WTC11 (cell line): ENCODE measurements around the gene LAPTM5. TPM values are rescaled to one million over a fixed set of nuclear protein-coding genes. Genes with fewer than 3 reads are reported as not detected.

ENCODE experiments used
- ATAC-seq: fragments of 200-7000 bp; cut with Tn5 transposase; 2 replicates; pipeline ENCODE4 v1.10.0; 2021; ENCODE audit warnings: mild to moderate bottlenecking, moderate library complexity
- CTCF ChIA-PET: fragments of 300-600 bp; sonication (Branson Sonifier 250); formaldehyde crosslinking; loops from one replicate; lab custom pipeline; 2021; ENCODE audit warnings: antibody characterized with exemption; lab: Charles Lee
- POLR2A ChIA-PET: fragments of 350-600 bp; sonication (Branson Sonifier 250); formaldehyde crosslinking; loops from one replicate; lab custom pipeline; 2021; ENCODE audit warnings: antibody characterized with exemption; lab: Charles Lee
- DNase-seq: peaks from one replicate; pipeline ENCODE4 v3.0.0; 2021; ENCODE audit warnings: low spot score
- H3K27ac Mint-ChIP-seq: 2 replicates; pipeline ENCODE4 v1.8.0; 2021; ENCODE audit warnings: mixed read lengths
- H3K27me3 Mint-ChIP-seq: 2 replicates; pipeline ENCODE4 v1.8.0; 2021; ENCODE audit warnings: low read depth, mild to moderate bottlenecking, moderate library complexity, mixed read lengths
- H3K36me3 Mint-ChIP-seq: 2 replicates; pipeline ENCODE4 v1.8.0; 2021; ENCODE audit warnings: mixed read lengths
- H3K4me1 Mint-ChIP-seq: 2 replicates; pipeline ENCODE4 v1.8.0; 2022; ENCODE audit warnings: mixed read lengths
- H3K4me3 Mint-ChIP-seq: 2 replicates; pipeline ENCODE4 v1.8.0; 2021; ENCODE audit warnings: mild to moderate bottlenecking, moderate library complexity, mixed read lengths
- H3K9me3 Mint-ChIP-seq: 2 replicates; pipeline ENCODE4 v1.8.0; 2021; ENCODE audit warnings: mixed read lengths
- ATF2 ChIP-seq: sonication (generic); formaldehyde crosslinking; IDR thresholded peaks from 2 replicates; pipeline ENCODE4 v1.8.1; 2022; ENCODE audit warnings: low read depth, missing genetic modification reagents, borderline replicate concordance
- CDX4 ChIP-seq: fragments of 250-450 bp; sonication (Bioruptor Pico); IDR thresholded peaks from 2 replicates; pipeline ENCODE4 v1.9.0; 2021; ENCODE audit warnings: moderate library complexity, mild to moderate bottlenecking, inconsistent platforms, borderline replicate concordance
- CREB1 ChIP-seq: sonication (generic); formaldehyde crosslinking; IDR thresholded peaks from 2 replicates; pipeline ENCODE4 v1.8.0; 2023; ENCODE audit warnings: mild to moderate bottlenecking, missing genetic modification reagents
- ETV6 ChIP-seq: sonication (generic); formaldehyde crosslinking; IDR thresholded peaks from 2 replicates; pipeline ENCODE4 v1.8.1; 2022; ENCODE audit warnings: mild to moderate bottlenecking, missing genetic modification reagents
- JAZF1 ChIP-seq: fragments of 250-450 bp; sonication (Bioruptor Pico); IDR thresholded peaks from 2 replicates; pipeline ENCODE4 v1.9.0; 2021; ENCODE audit warnings: moderate library complexity, mild to moderate bottlenecking, inconsistent platforms
- JUN ChIP-seq: sonication (generic); formaldehyde crosslinking; IDR thresholded peaks from 2 replicates; pipeline ENCODE4 v1.8.0; 2023; ENCODE audit warnings: mild to moderate bottlenecking, missing genetic modification reagents
- MXD4 ChIP-seq: fragments of 250-450 bp; sonication (Bioruptor Pico); IDR thresholded peaks from 2 replicates; pipeline ENCODE4 v1.8.0; 2021; ENCODE audit warnings: mild to moderate bottlenecking, moderate library complexity, borderline replicate concordance
- MYBL2 ChIP-seq: sonication (generic); formaldehyde crosslinking; IDR thresholded peaks from 2 replicates; pipeline ENCODE4 v1.8.1; 2023; ENCODE audit warnings: mild to moderate bottlenecking, moderate library complexity, missing genetic modification reagents
- NFE2L1 ChIP-seq: sonication (generic); formaldehyde crosslinking; IDR thresholded peaks from 2 replicates; pipeline ENCODE4 v1.8.1; 2023; ENCODE audit warnings: missing genetic modification reagents
- PREB ChIP-seq: sonication (generic); formaldehyde crosslinking; IDR thresholded peaks from 2 replicates; pipeline ENCODE4 v1.8.1; 2022; ENCODE audit warnings: mild to moderate bottlenecking, missing genetic modification reagents, moderate library complexity, borderline replicate concordance
- SMAD4 ChIP-seq: sonication (generic); formaldehyde crosslinking; IDR thresholded peaks from 2 replicates; pipeline ENCODE4 v1.8.0; 2022; ENCODE audit warnings: mild to moderate bottlenecking, missing genetic modification reagents
- TEAD4 ChIP-seq: sonication (generic); formaldehyde crosslinking; IDR thresholded peaks from 2 replicates; pipeline ENCODE4 v1.8.0; 2022; ENCODE audit warnings: mild to moderate bottlenecking, missing genetic modification reagents
- TP53 ChIP-seq: sonication (generic); formaldehyde crosslinking; IDR thresholded peaks from 2 replicates; pipeline ENCODE4 v1.8.1; 2023; ENCODE audit warnings: mild to moderate bottlenecking, missing genetic modification reagents
- USF1 ChIP-seq: sonication (generic); formaldehyde crosslinking; IDR thresholded peaks from 2 replicates; pipeline ENCODE4 v1.8.0; 2022; ENCODE audit warnings: mild to moderate bottlenecking, missing genetic modification reagents
- ZNF121 ChIP-seq: sonication (generic); formaldehyde crosslinking; IDR thresholded peaks from 2 replicates; pipeline ENCODE4 v1.8.0; 2023; ENCODE audit warnings: missing genetic modification reagents
- ZNF138 ChIP-seq: sonication (generic); formaldehyde crosslinking; conservative IDR thresholded peaks from 2 replicates; pipeline ENCODE4 v1.8.1; 2022; ENCODE audit warnings: mild to moderate bottlenecking, moderate library complexity, missing genetic modification reagents
- ZNF232 ChIP-seq: sonication (generic); formaldehyde crosslinking; IDR thresholded peaks from 2 replicates; pipeline ENCODE4 v1.8.0; 2022; ENCODE audit warnings: mild to moderate bottlenecking, missing genetic modification reagents
- ZNF416 ChIP-seq: fragments of 250-450 bp; sonication (Bioruptor Pico); IDR thresholded peaks from 2 replicates; pipeline ENCODE4 v1.9.0; 2021; ENCODE audit warnings: mild to moderate bottlenecking, inconsistent platforms
- ZNF671 ChIP-seq: fragments of 250-450 bp; sonication (Bioruptor Pico); IDR thresholded peaks from 2 replicates; pipeline ENCODE4 v1.8.0; 2021; ENCODE audit warnings: mild to moderate bottlenecking
- total RNA-seq: library from RNA; stranded (reverse); gene quantifications from 3 replicates; pipeline ENCODE4 v1.2.3, GENCODE V29; 2021
- TF ChIP-seq, protein P1 (sequence below): fragments of 250-450 bp; sonication (Bioruptor Pico); IDR thresholded peaks from 2 replicates; pipeline ENCODE4 v1.9.0; 2021; ENCODE audit warnings: mild to moderate bottlenecking
- TF ChIP-seq, protein P2 (sequence below): sonication (generic); formaldehyde crosslinking; IDR thresholded peaks from 2 replicates; pipeline ENCODE4 v1.8.1; 2023; ENCODE audit warnings: mild to moderate bottlenecking, missing genetic modification reagents, moderate library complexity
- TF ChIP-seq, protein P3 (sequence below): sonication (generic); formaldehyde crosslinking; IDR thresholded peaks from 2 replicates; pipeline ENCODE4 v1.8.0; 2023; ENCODE audit warnings: missing genetic modification reagents, mild to moderate bottlenecking, borderline replicate concordance

LAPTM5 gene
- total RNA-seq, 1 experiment from 2014 or later, result 1.3 TPM

DNA sequence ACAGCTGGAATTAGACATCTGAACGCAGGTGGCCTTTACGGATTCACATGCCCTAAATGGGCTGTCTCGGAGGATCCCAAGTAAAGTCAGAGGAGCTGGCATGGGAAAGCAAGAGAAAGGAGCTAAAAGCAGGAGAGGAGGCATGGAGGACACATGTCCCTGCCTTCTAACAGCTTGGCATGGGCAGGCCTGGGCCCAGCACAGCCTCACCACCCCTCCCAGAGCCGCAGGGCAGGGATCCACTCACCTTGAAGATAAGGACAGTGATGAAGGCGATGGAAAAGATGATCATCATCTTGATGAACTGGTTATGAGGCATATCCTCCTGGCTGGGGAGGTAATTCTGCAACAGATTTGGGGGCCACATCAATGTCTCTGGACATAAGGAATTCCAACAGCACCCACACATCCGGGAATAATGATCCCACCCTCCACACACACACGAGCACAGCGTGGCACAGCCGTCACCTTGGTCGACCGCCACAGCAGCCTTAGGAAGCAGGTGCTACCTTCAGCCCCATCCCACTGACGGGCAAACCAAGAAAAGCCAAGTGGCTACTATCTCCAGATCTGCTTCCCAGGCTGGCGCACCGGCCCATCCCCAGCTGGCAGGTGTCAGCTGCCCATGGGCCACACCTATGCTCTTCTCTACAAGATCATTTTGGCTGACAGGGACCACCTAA, 20.1 kb downstream of the LAPTM5 start (continued):
- TF ChIP-seq USF1 (CRISPR knock-in tag) (no peak), TP53 (no peak), CDX4 (CRISPR knock-in tag) (no peak), CREB1 (CRISPR knock-in tag) (no peak), MYBL2 (CRISPR knock-in tag) (no peak), JAZF1 (CRISPR knock-in tag) (no peak), ZNF671 (CRISPR knock-in tag) (no peak), ATF2 (no peak), JUN (CRISPR knock-in tag) (no peak)
- TF ChIP-seq, protein P1, sequence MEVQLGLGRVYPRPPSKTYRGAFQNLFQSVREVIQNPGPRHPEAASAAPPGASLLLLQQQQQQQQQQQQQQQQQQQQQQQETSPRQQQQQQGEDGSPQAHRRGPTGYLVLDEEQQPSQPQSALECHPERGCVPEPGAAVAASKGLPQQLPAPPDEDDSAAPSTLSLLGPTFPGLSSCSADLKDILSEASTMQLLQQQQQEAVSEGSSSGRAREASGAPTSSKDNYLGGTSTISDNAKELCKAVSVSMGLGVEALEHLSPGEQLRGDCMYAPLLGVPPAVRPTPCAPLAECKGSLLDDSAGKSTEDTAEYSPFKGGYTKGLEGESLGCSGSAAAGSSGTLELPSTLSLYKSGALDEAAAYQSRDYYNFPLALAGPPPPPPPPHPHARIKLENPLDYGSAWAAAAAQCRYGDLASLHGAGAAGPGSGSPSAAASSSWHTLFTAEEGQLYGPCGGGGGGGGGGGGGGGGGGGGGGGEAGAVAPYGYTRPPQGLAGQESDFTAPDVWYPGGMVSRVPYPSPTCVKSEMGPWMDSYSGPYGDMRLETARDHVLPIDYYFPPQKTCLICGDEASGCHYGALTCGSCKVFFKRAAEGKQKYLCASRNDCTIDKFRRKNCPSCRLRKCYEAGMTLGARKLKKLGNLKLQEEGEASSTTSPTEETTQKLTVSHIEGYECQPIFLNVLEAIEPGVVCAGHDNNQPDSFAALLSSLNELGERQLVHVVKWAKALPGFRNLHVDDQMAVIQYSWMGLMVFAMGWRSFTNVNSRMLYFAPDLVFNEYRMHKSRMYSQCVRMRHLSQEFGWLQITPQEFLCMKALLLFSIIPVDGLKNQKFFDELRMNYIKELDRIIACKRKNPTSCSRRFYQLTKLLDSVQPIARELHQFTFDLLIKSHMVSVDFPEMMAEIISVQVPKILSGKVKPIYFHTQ (CRISPR knock-in tag), result no peak

GRCh38 chr1:30735668-30736498, 21.7 kb downstream of the LAPTM5 start:
- peaks cover 13% of the 10 kb centered on the region for H3K4me1 Mint-ChIP-seq
- ChIA-PET CTCF (interaction anchor here (1.1 to 2.4 kb wide), 4 partner anchors 12 to 66 kb away, joined by 3 to 9 read pairs (median 4); no protein-coding TSS in a partner anchor), POLR2A (no interaction called here)
- DNase-seq, result no peak
- H3K9me3 Mint-ChIP-seq, result no peaks in the 10 kb centered on the region
- no peak overlapping the region for H3K27ac Mint-ChIP-seq
- H3K27me3 Mint-ChIP-seq, result no peaks in the 10 kb centered on the region
- no peaks in the 10 kb centered on the region for H3K36me3 Mint-ChIP-seq
- ATAC-seq, result no peak
- no peak overlapping the region for H3K4me3 Mint-ChIP-seq
- TF ChIP-seq ETV6 (CRISPR knock-in tag) (no peak), ZNF416 (no peak), SMAD4 (CRISPR knock-in tag) (no peak), ZNF138 (CRISPR knock-in tag) (no peak), MXD4 (CRISPR knock-in tag) (no peak), ZNF121 (CRISPR knock-in tag) (no peak), ZNF232 (no peak), NFE2L1 (CRISPR knock-in tag) (no peak), TEAD4 (no peak), PREB (CRISPR knock-in tag) (no peak)
- TF ChIP-seq, protein P2, sequence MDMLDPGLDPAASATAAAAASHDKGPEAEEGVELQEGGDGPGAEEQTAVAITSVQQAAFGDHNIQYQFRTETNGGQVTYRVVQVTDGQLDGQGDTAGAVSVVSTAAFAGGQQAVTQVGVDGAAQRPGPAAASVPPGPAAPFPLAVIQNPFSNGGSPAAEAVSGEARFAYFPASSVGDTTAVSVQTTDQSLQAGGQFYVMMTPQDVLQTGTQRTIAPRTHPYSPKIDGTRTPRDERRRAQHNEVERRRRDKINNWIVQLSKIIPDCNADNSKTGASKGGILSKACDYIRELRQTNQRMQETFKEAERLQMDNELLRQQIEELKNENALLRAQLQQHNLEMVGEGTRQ (CRISPR knock-in tag), result no peak
- TF ChIP-seq, protein P3, sequence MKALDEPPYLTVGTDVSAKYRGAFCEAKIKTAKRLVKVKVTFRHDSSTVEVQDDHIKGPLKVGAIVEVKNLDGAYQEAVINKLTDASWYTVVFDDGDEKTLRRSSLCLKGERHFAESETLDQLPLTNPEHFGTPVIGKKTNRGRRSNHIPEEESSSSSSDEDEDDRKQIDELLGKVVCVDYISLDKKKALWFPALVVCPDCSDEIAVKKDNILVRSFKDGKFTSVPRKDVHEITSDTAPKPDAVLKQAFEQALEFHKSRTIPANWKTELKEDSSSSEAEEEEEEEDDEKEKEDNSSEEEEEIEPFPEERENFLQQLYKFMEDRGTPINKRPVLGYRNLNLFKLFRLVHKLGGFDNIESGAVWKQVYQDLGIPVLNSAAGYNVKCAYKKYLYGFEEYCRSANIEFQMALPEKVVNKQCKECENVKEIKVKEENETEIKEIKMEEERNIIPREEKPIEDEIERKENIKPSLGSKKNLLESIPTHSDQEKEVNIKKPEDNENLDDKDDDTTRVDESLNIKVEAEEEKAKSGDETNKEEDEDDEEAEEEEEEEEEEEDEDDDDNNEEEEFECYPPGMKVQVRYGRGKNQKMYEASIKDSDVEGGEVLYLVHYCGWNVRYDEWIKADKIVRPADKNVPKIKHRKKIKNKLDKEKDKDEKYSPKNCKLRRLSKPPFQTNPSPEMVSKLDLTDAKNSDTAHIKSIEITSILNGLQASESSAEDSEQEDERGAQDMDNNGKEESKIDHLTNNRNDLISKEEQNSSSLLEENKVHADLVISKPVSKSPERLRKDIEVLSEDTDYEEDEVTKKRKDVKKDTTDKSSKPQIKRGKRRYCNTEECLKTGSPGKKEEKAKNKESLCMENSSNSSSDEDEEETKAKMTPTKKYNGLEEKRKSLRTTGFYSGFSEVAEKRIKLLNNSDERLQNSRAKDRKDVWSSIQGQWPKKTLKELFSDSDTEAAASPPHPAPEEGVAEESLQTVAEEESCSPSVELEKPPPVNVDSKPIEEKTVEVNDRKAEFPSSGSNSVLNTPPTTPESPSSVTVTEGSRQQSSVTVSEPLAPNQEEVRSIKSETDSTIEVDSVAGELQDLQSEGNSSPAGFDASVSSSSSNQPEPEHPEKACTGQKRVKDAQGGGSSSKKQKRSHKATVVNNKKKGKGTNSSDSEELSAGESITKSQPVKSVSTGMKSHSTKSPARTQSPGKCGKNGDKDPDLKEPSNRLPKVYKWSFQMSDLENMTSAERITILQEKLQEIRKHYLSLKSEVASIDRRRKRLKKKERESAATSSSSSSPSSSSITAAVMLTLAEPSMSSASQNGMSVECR (CRISPR knock-in tag), result no peak
